HG03469 (cell line): ENCODE data around the gene DIP2B.
"Not testable (repeated sequence)": the region's sequence is repeated elsewhere in the genome, so short reads cannot be mapped to it uniquely, and the experiment has no call there.

Source experiments
- ATAC-seq: cut with Tn5 transposase; IDR thresholded peaks from one replicate; pipeline ENCODE4 v1.9.1; 2021; ENCODE audit warnings: mild to moderate bottlenecking, moderate library complexity, moderate number of reproducible peaks; ENCODE audit not compliant: unreplicated experiment

DIP2B gene

GRCh38 chr12:50662116-50662510 lies 157.3 kb downstream of the DIP2B start:
- no peak for ATAC-seq

GRCh38 chr12:50665170-50665569 lies 160.4 kb downstream of the DIP2B start:
- ATAC-seq, result no peak

GRCh38 chr12:50665609-50666008 lies 160.8 kb downstream of the DIP2B start:
- no peak for ATAC-seq

GRCh38 chr12:50666023-50666422 lies 161.2 kb downstream of the DIP2B start:
- no peak for ATAC-seq

- no peak for ATAC-seq
Measured at GRCh38 chr12:50672158-50672557, 167.4 kb downstream of the DIP2B start.

- ATAC-seq, result no peak
Measured at GRCh38 chr12:50676756-50677155, 172.0 kb downstream of the DIP2B start.

- no peak for ATAC-seq
Measured at GRCh38 chr12:50677858-50678257, 173.1 kb downstream of the DIP2B start.

GRCh38 chr12:50678650-50679365 lies 174.0 kb downstream of the DIP2B start:
- ATAC-seq, result no peak

GRCh38 chr12:50679612-50680011 lies 174.8 kb downstream of the DIP2B start:
- no peak for ATAC-seq

GRCh38 chr12:50681064-50681463 lies 176.3 kb downstream of the DIP2B start:
- not testable (repeated sequence) for ATAC-seq

GRCh38 chr12:50685641-50686040 lies 180.9 kb downstream of the DIP2B start:
- ATAC-seq, result no peak

- ATAC-seq, result no peak
Measured at GRCh38 chr12:50686406-50686805, 181.6 kb downstream of the DIP2B start.

GRCh38 chr12:50686976-50687375 lies 182.2 kb downstream of the DIP2B start:
- no peak for ATAC-seq

- no peak for ATAC-seq
Measured at GRCh38 chr12:50689437-50689836, 184.7 kb downstream of the DIP2B start.

GRCh38 chr12:50690925-50691324 lies 186.1 kb downstream of the DIP2B start:
- ATAC-seq, result no peak

GRCh38 chr12:50695961-50696360 lies 191.2 kb downstream of the DIP2B start:
- no peak for ATAC-seq

GRCh38 chr12:50696931-50697330 lies 192.1 kb downstream of the DIP2B start:
- ATAC-seq, result no peak

- no peak for ATAC-seq
Measured at GRCh38 chr12:50699154-50699553, 194.4 kb downstream of the DIP2B start.

- no peak for ATAC-seq
Measured at GRCh38 chr12:50699940-50700339, 195.2 kb downstream of the DIP2B start.

GRCh38 chr12:50706606-50707005 lies 201.8 kb downstream of the DIP2B start:
- ATAC-seq, result no peak

- ATAC-seq, result no peak
Measured at GRCh38 chr12:50707396-50707795, 202.6 kb downstream of the DIP2B start.

- ATAC-seq, result no peak
Measured at GRCh38 chr12:50708631-50709030, 203.8 kb downstream of the DIP2B start.

- ATAC-seq, result no peak
Measured at GRCh38 chr12:50711121-50711520, 206.3 kb downstream of the DIP2B start.
